ENCODE measurements around the gene TM9SF1. TPM values are rescaled to one million over a fixed set of nuclear protein-coding genes. Genes with fewer than 3 reads are reported as not detected.

The TM9SF1 gene
- total RNA-seq, 1 donor from 2014 or later: 30.5 TPM

GRCh38 chr14:24171422-24172260, 23.6 kb downstream of the TM9SF1 start, which contains the start of gene REC8:
Gene REC8, plus strand, starts transcription at chr14:24172080. Its CDS starts 473 bp downstream, at chr14:24172553.
- Histone ChIP-seq H3F3A (ENCODE audit: low read depth) (peaks cover 23% of the 10 kb centered on the region), H3K4me2 (peak within 1 kb of the TSS; percentile 90), H3K36me3 (no peaks in the 10 kb centered on the region), H3K4me3 (peak within 1 kb of the TSS; percentile 60), H3K27ac (no peak within 1 kb of the TSS), H3K4me1 (peaks cover 5% of the 10 kb centered on the region), H3K27me3 (no peaks in the 10 kb centered on the region), H3K9me3 (ENCODE audit: low read depth) (no peaks in the 10 kb centered on the region), H4K20me1 (ENCODE audit: low read depth) (peaks cover 8% of the 10 kb centered on the region), H2AFZ (replicated peaks) (peak within 1 kb of the TSS; percentile 38), H3K79me2 (ENCODE audit: low read depth) (peaks cover 16% of the 10 kb centered on the region), H3K9ac (no peak within 1 kb of the TSS)
- Mint-ChIP-seq H3K36me3 (peaks cover 2% of the 10 kb centered on the region), H3K4me1 (peaks cover 7% of the 10 kb centered on the region), H3K27ac (peak within 1 kb of the TSS; percentile 50), H3K9me3 (peaks cover 3% of the 10 kb centered on the region), H3K27me3 (ENCODE audit: insufficient read depth, low read depth) (peaks cover 6% of the 10 kb centered on the region), H3K4me3 (peak within 1 kb of the TSS; percentile 81)
- peak; percentile 99 for DNase-seq (ENCODE audit: low spot score)
- TF ChIP-seq EZH2phosphoT487 (IDR thresholded peaks at IDR 0.05): no peak
- TF ChIP-seq EZH2 (IDR thresholded peaks at IDR 0.05): no peak
- no peak for TF ChIP-seq CTCF (IDR thresholded peaks at IDR 0.05)

- H3K9me3 Mint-ChIP-seq: no peaks in the 10 kb centered on the region
- peak overlapping the region; percentile 57 for H3K27ac Mint-ChIP-seq
Measured at GRCh38 chr14:24167469-24168114, 27.6 kb downstream of the TM9SF1 start.

GRCh38 chr14:24165785-24166184, 29.5 kb downstream of the TM9SF1 start:
- Histone ChIP-seq H2AFZ (replicated peaks) (no peak overlapping the region), H3K36me3 (no peaks in the 10 kb centered on the region), H3K4me2 (no peak overlapping the region), H3K4me3 (no peak overlapping the region), H3F3A (ENCODE audit: low read depth) (peaks cover 8% of the 10 kb centered on the region), H3K27ac (no peak overlapping the region), H4K20me1 (ENCODE audit: low read depth) (peaks cover under 1% of the 10 kb centered on the region), H3K9ac (no peak overlapping the region), H3K79me2 (ENCODE audit: low read depth) (no peaks in the 10 kb centered on the region), H3K9me3 (ENCODE audit: low read depth) (no peaks in the 10 kb centered on the region), H3K4me1 (no peaks in the 10 kb centered on the region), H3K27me3 (no peaks in the 10 kb centered on the region)
- H3K27ac Mint-ChIP-seq: no peak overlapping the region
- TF ChIP-seq EZH2 (IDR thresholded peaks at IDR 0.05) (no peak), CTCF (IDR thresholded peaks at IDR 0.05) (no peak)
- no peak overlapping the region for H3K4me3 Mint-ChIP-seq
- DNase-seq (ENCODE audit: low spot score): no peak
- H3K36me3 Mint-ChIP-seq: peaks cover 3% of the 10 kb centered on the region
- no peaks in the 10 kb centered on the region for H3K9me3 Mint-ChIP-seq
- peaks cover 11% of the 10 kb centered on the region for H3K4me1 Mint-ChIP-seq
- H3K27me3 Mint-ChIP-seq (ENCODE audit: insufficient read depth, low read depth): peaks cover 3% of the 10 kb centered on the region

More at GRCh38 chr14:24167469-24168114, 27.6 kb downstream of the TM9SF1 start:
- Mint-ChIP-seq H3K4me3 (no peak overlapping the region), H3K27me3 (ENCODE audit: insufficient read depth, low read depth) (peaks cover 8% of the 10 kb centered on the region), H3K36me3 (peaks cover 3% of the 10 kb centered on the region), H3K4me1 (peaks cover 4% of the 10 kb centered on the region)
- Histone ChIP-seq H3K4me3 (no peak overlapping the region), H2AFZ (replicated peaks) (no peak overlapping the region), H3K9me3 (ENCODE audit: low read depth) (no peaks in the 10 kb centered on the region), H3K27ac (no peak overlapping the region), H3K4me2 (no peak overlapping the region), H3K9ac (no peak overlapping the region), H3K27me3 (no peaks in the 10 kb centered on the region), H3K4me1 (no peaks in the 10 kb centered on the region), H3F3A (ENCODE audit: low read depth) (peaks cover 19% of the 10 kb centered on the region), H3K79me2 (ENCODE audit: low read depth) (peaks cover 6% of the 10 kb centered on the region), H3K36me3 (no peaks in the 10 kb centered on the region), H4K20me1 (ENCODE audit: low read depth) (no peaks in the 10 kb centered on the region)
- no peak for TF ChIP-seq CTCF (IDR thresholded peaks at IDR 0.05)
- no peak for TF ChIP-seq EZH2phosphoT487 (IDR thresholded peaks at IDR 0.05)
- TF ChIP-seq EZH2 (IDR thresholded peaks at IDR 0.05): no peak
- no peak for DNase-seq (ENCODE audit: low spot score)
